GM12872 (cell line): ENCODE measurements around the gene CYP26C1.

Source experiments
- CTCF ChIP-seq: IDR thresholded peaks from 3 replicates; pipeline ENCODE4 v1.5.1; 2011; ENCODE audit warnings: low read depth, mild to moderate bottlenecking, low read length, moderate library complexity; ENCODE audit not compliant: insufficient read depth

Gene CYP26C1

GRCh38 chr10:93059975-93060886 lies at the start of gene CYP26C1:
TSS of gene CYP26C1 (plus strand) at chr10:93060798. CDS start at chr10:93061264, 466 bp downstream.
- TF ChIP-seq CTCF, result no peak

- TF ChIP-seq CTCF, result no peak
These were observed 44.9 kb upstream of the CYP26C1 start for GRCh38 chr10:93015722-93016121.

- TF ChIP-seq CTCF, result no peak
These were observed 37.5 kb upstream of the CYP26C1 start for GRCh38 chr10:93023013-93023650.

- TF ChIP-seq CTCF, result no peak
These were observed 34.5 kb upstream of the CYP26C1 start for GRCh38 chr10:93026072-93026471.

- no peak for TF ChIP-seq CTCF
These were observed 33.1 kb upstream of the CYP26C1 start for GRCh38 chr10:93027508-93027907.

- TF ChIP-seq CTCF, result no peak
These were observed 31.7 kb upstream of the CYP26C1 start for GRCh38 chr10:93028883-93029282.

- no peak for TF ChIP-seq CTCF
These were observed 30.2 kb upstream of the CYP26C1 start for GRCh38 chr10:93030409-93030808.
